Measurements from ENCODE around the gene NHERF1. TPM values are rescaled to one million over a fixed set of nuclear protein-coding genes. Genes with fewer than 3 reads are reported as not detected.
A peak's percentile ranks its signal among the peaks of the same experiment; 100 is the strongest.

The NHERF1 gene
- total RNA-seq, 1 experiment from 2014 or later, result 90.8 TPM

GRCh38 chr17:74776990-74777389 lies 28.6 kb downstream of the NHERF1 start:
- POLR2A ChIA-PET, result interaction anchor here (0.6 kb wide), 1 partner anchor 1789 kb away, joined by 11 read pairs; no protein-coding TSS in a partner anchor

GRCh38 chr17:74777901-74778515 lies 29.6 kb downstream of the NHERF1 start:
- H3K36me3 ChIP-seq (ENCODE audit: control insufficient read depth, insufficient read depth, low read length), result peaks cover 5% of the 10 kb centered on the region; the same call in 1 of the 2 replicates
- H3K27me3 ChIP-seq (ENCODE audit: control insufficient read depth, insufficient read depth, low read length), result no peaks in the 10 kb centered on the region
- CTCF ChIA-PET, result no interaction called here
- no peak overlapping the region for H3K27ac ChIP-seq (ENCODE audit: low read length)
- intact Hi-C loops (cut with micrococcal nuclease; ENCODE audit: unreplicated experiment) (no loop called here), in situ Hi-C loops (cut with HindIII; ENCODE audit: low pct_unique_long_range_greater_than_20kb, low sequenced_read_pairs) (no loop called here)
- BruUV-seq (replicated peaks), result TSS peak; percentile 82
- POLR2A ChIA-PET, result interaction anchor here (0.7 kb wide), 1 partner anchor 8 kb away, joined by 12 read pairs; no protein-coding TSS in a partner anchor
- ATAC-seq, result no peak
- H3K9me3 ChIP-seq (ENCODE audit: control insufficient read depth, insufficient read depth, low read depth, low read length), result no peaks in the 10 kb centered on the region
- no peak for DNase-seq (ENCODE audit: low read depth, low spot score)
- H3K4me1 ChIP-seq (ENCODE audit: control insufficient read depth, insufficient read depth, low read length), result peaks cover 10% of the 10 kb centered on the region; the same call in 1 of the 2 replicates
- TF ChIP-seq CTCF (IDR thresholded peaks at IDR 0.05), result no peak
- TF ChIP-seq TCF7L2 (IDR thresholded peaks at IDR 0.05; ENCODE audit: low read depth, low read length), result no peak
- TF ChIP-seq SIN3A (IDR thresholded peaks at IDR 0.05; ENCODE audit: borderline replicate concordance, insufficient read depth, low read depth, low read length), result no peak
- no peak for TF ChIP-seq POLR2AphosphoS5 (IDR thresholded peaks at IDR 0.05; ENCODE audit: low read depth, low read length)
- TF ChIP-seq REST (IDR thresholded peaks at IDR 0.05; ENCODE audit: insufficient read depth in 1 of 2, low read depth in 2 of 2, low read length in 1 of 2), result no peak
- no peak overlapping the region for H3K4me3 ChIP-seq (ENCODE audit: low read depth in 2 of 2, low read length in 2 of 2)

More at GRCh38 chr17:74776990-74777389, 28.6 kb downstream of the NHERF1 start:
- no TSS peak for BruUV-seq (replicated peaks)
- H3K36me3 ChIP-seq (ENCODE audit: control insufficient read depth, insufficient read depth, low read length), result peaks cover 7% of the 10 kb centered on the region; the same call in 1 of the 2 replicates
- H3K4me1 ChIP-seq (ENCODE audit: control insufficient read depth, insufficient read depth, low read length), result peaks cover 10% of the 10 kb centered on the region; the same call in 1 of the 2 replicates
- intact Hi-C loops (cut with micrococcal nuclease; ENCODE audit: unreplicated experiment), result no loop called here
- in situ Hi-C loops (cut with HindIII; ENCODE audit: low pct_unique_long_range_greater_than_20kb, low sequenced_read_pairs), result no loop called here
- no peaks in the 10 kb centered on the region for H3K27me3 ChIP-seq (ENCODE audit: control insufficient read depth, insufficient read depth, low read length)
- H3K27ac ChIP-seq (ENCODE audit: low read length), result peak overlapping the region; percentile 90
- ATAC-seq (no peak), DNase-seq (ENCODE audit: low read depth, low spot score) (no peak)
- H3K9me3 ChIP-seq (ENCODE audit: control insufficient read depth, insufficient read depth, low read depth, low read length), result no peaks in the 10 kb centered on the region
- CTCF ChIA-PET, result interaction anchor here (1.5 kb wide), 2 partner anchors 32 to 120 kb away, joined by 9 read pairs; no protein-coding TSS in a partner anchor
- peak overlapping the region; percentile 81 to 99 for H3K4me3 ChIP-seq (ENCODE audit: low read depth in 2 of 2, low read length in 2 of 2)
- TF ChIP-seq CTCF (IDR thresholded peaks at IDR 0.05) (no peak), POLR2AphosphoS5 (IDR thresholded peaks at IDR 0.05; ENCODE audit: low read depth, low read length) (no peak), TCF7L2 (IDR thresholded peaks at IDR 0.05; ENCODE audit: low read depth, low read length) (no peak), SIN3A (IDR thresholded peaks at IDR 0.05; ENCODE audit: borderline replicate concordance, insufficient read depth, low read depth, low read length) (no peak), REST (IDR thresholded peaks at IDR 0.05; ENCODE audit: insufficient read depth in 1 of 2, low read depth in 2 of 2, low read length in 1 of 2) (no peak)
